NCI-H187 treated with DMSO at 0.1 percent for 48 hours (cell line): Measurements from ENCODE around the gene SYT7.

Experiments
- DNase-seq: peaks from one replicate; lab custom pipeline; 2025; lab: John Stamatoyannopoulos, UW

Gene SYT7

GRCh38 chr11:61553373-61554171 is 27.3 kb downstream of the SYT7 start:
- no peak for DNase-seq

GRCh38 chr11:61552108-61552635 is 28.7 kb downstream of the SYT7 start:
- no peak for DNase-seq

GRCh38 chr11:61551634-61552033 is 29.2 kb downstream of the SYT7 start:
- DNase-seq, result no peak

GRCh38 chr11:61550665-61551227 is 30.1 kb downstream of the SYT7 start:
- DNase-seq, result no peak

GRCh38 chr11:61549662-61550568 is 31.0 kb downstream of the SYT7 start:
- DNase-seq, result no peak

GRCh38 chr11:61549177-61549576 is 31.7 kb downstream of the SYT7 start:
- no peak for DNase-seq

GRCh38 chr11:61547246-61547645 is 33.6 kb downstream of the SYT7 start:
- no peak for DNase-seq

- DNase-seq, result no peak
Measured at GRCh38 chr11:61546663-61547062, 34.2 kb downstream of the SYT7 start.

- DNase-seq, result no peak
Measured at GRCh38 chr11:61545921-61546320, 35.0 kb downstream of the SYT7 start.

GRCh38 chr11:61545341-61545740 is 35.5 kb downstream of the SYT7 start:
- no peak for DNase-seq

- no peak for DNase-seq
Measured at GRCh38 chr11:61544466-61544865, 36.4 kb downstream of the SYT7 start.

- DNase-seq, result no peak
Measured at GRCh38 chr11:61543606-61544306, 37.1 kb downstream of the SYT7 start.

- DNase-seq, result no peak
Measured at GRCh38 chr11:61542705-61543104, 38.2 kb downstream of the SYT7 start.

- DNase-seq, result no peak
Measured at GRCh38 chr11:61542024-61542461, 38.8 kb downstream of the SYT7 start.

- peak; percentile 16 for DNase-seq
Measured at GRCh38 chr11:61541598-61541997, 39.3 kb downstream of the SYT7 start.

GRCh38 chr11:61540528-61540927 is 40.3 kb downstream of the SYT7 start:
- no peak for DNase-seq

- no peak for DNase-seq
Measured at GRCh38 chr11:61539831-61540357, 41.0 kb downstream of the SYT7 start.

- no peak for DNase-seq
Measured at GRCh38 chr11:61539006-61539405, 41.9 kb downstream of the SYT7 start.

GRCh38 chr11:61538636-61538961 is 42.3 kb downstream of the SYT7 start:
- no peak for DNase-seq

- no peak for DNase-seq
Measured at GRCh38 chr11:61537326-61537725, 43.5 kb downstream of the SYT7 start.

GRCh38 chr11:61536676-61537270 is 44.1 kb downstream of the SYT7 start:
- DNase-seq, result no peak
